IMR-90 (cell line): ENCODE results near the gene WASHC4. TPM values are rescaled to one million over a fixed set of nuclear protein-coding genes. Genes with fewer than 3 reads are reported as not detected.
A peak's percentile ranks its signal among the peaks of the same experiment; 100 is the strongest.

ENCODE experiments used
- ATAC-seq: fragments of 200-7000 bp; cut with Tn5 transposase; 2 replicates; pipeline ENCODE4 v1.9.1; 2020; ENCODE audit warnings: low read depth, mild to moderate bottlenecking, moderate library complexity
- BruUV-seq: library from RNA; stranded (reverse); fragments of 400-500 nt; replicated peaks from 2 replicates; lab custom pipeline; 2021; lab: Mats Ljungman, UMichigan
- CTCF ChIA-PET: fragments of 300-600 bp; formaldehyde crosslinking; extraction: SDS; loops from one replicate; lab custom pipeline; 2021; ENCODE audit warnings: antibody characterized with exemption; lab: Yijun Ruan, JAX
- POLR2A ChIA-PET: fragments of 300-600 bp; sonication (Branson Sonifier 250); formaldehyde crosslinking; loops from one replicate; lab custom pipeline; 2022; ENCODE audit warnings: antibody characterized with exemption; ENCODE audit not compliant: unreplicated experiment; lab: Charles Lee
- DNase-seq: peaks from one replicate; pipeline ENCODE4 v3.0.0; 2013
- H2AFZ ChIP-seq: replicated peaks from 2 replicates; pipeline ENCODE3; 2013; ENCODE audit warnings: low read length, mild to moderate bottlenecking; ENCODE audit not compliant: poor library complexity
- H2AK5ac ChIP-seq: 2 replicates; pipeline ENCODE4 v1.6.1; 2013; ENCODE audit warnings: low read depth, low read length, inconsistent platforms
- H2AK9ac ChIP-seq: replicated peaks from 2 replicates; pipeline ENCODE3; 2013; ENCODE audit warnings: mild to moderate bottlenecking, low read depth, low read length, moderate library complexity; ENCODE audit not compliant: poor library complexity
- H2BK120ac ChIP-seq: 2 replicates; pipeline ENCODE4 v1.6.1; 2013; ENCODE audit warnings: low read depth, low read length, inconsistent platforms
- H2BK15ac ChIP-seq: 3 replicates; pipeline ENCODE4 v1.6.1; 2013; ENCODE audit warnings: low read depth, low read length, inconsistent platforms
- H2BK20ac ChIP-seq: 2 replicates; pipeline ENCODE4 v1.6.1; 2013; ENCODE audit warnings: low read depth, mild to moderate bottlenecking, inconsistent platforms, low read length, moderate library complexity
- H2BK5ac ChIP-seq: 2 replicates; pipeline ENCODE4 v1.6.1; 2013; ENCODE audit warnings: mild to moderate bottlenecking, low read depth, low read length, inconsistent platforms; ENCODE audit not compliant: poor library complexity, severe bottlenecking
- H3K14ac ChIP-seq: replicated peaks from 2 replicates; pipeline ENCODE4 v1.6.1; 2013; ENCODE audit warnings: low read depth, low read length, inconsistent platforms
- H3K18ac ChIP-seq: 2 replicates; pipeline ENCODE4 v1.6.1; 2013; ENCODE audit warnings: low read depth, low read length, control low read depth
- H3K23ac ChIP-seq: 2 replicates; pipeline ENCODE4 v1.6.1; 2013; ENCODE audit warnings: low read depth, low read length, inconsistent platforms
- H3K27ac ChIP-seq: 2 replicates; pipeline ENCODE4 v1.5.1; 2013; ENCODE audit warnings: mild to moderate bottlenecking, control low read depth, low read length; ENCODE audit not compliant: insufficient read depth
- H3K27me3 ChIP-seq: 2 replicates; pipeline ENCODE4 v1.6.1; 2013; ENCODE audit warnings: low read length; ENCODE audit not compliant: control insufficient read depth, insufficient read depth
- H3K36me3 ChIP-seq: 2 replicates; pipeline ENCODE4 v1.6.1; 2013; ENCODE audit warnings: low read length, mixed read lengths; ENCODE audit not compliant: control insufficient read depth, insufficient read depth
- H3K4ac ChIP-seq: 2 replicates; pipeline ENCODE4 v1.6.1; 2013; ENCODE audit warnings: low read depth, low read length, inconsistent platforms
- H3K4me1 ChIP-seq: 2 replicates; pipeline ENCODE4 v1.6.1; 2013; ENCODE audit warnings: low read length, mixed read lengths; ENCODE audit not compliant: control insufficient read depth, insufficient read depth
- H3K4me2 ChIP-seq: 2 replicates; pipeline ENCODE4 v1.6.1; 2013; ENCODE audit warnings: low read depth, mild to moderate bottlenecking, control low read depth, low read length, moderate library complexity
- H3K4me3 ChIP-seq: 2 replicates; pipeline ENCODE4 v1.5.1; 2013; ENCODE audit warnings: low read depth, mild to moderate bottlenecking, control low read depth, low read length, moderate library complexity; ENCODE audit not compliant: insufficient read depth
- H3K56ac ChIP-seq: 2 replicates; pipeline ENCODE4 v1.6.1; 2013; ENCODE audit warnings: low read length, inconsistent platforms; ENCODE audit not compliant: insufficient read depth; ENCODE audit errors: extremely low read depth
- H3K79me1 ChIP-seq, 2 experiments: 2 replicates each; pipeline ENCODE4 v1.6.1; 2013; ENCODE audit warnings: low read length in 2 of 2, inconsistent platforms in 1 of 2, low read depth in 1 of 2
- H3K9ac ChIP-seq: 2 replicates; pipeline ENCODE4 v1.6.1; 2013; ENCODE audit warnings: low read depth, low read length, control low read depth
- H3K9me1 ChIP-seq: 2 replicates; pipeline ENCODE4 v1.6.1; 2013; ENCODE audit warnings: low read length, inconsistent platforms; ENCODE audit not compliant: insufficient read depth
- H3K9me3 ChIP-seq: 2 replicates; pipeline ENCODE4 v1.6.1; 2013; ENCODE audit warnings: low read length; ENCODE audit not compliant: control insufficient read depth, insufficient read depth
- H4K20me1 ChIP-seq: 2 replicates; pipeline ENCODE4 v1.6.1; 2013; ENCODE audit warnings: low read length, inconsistent platforms; ENCODE audit not compliant: insufficient read depth
- H4K5ac ChIP-seq: 2 replicates; pipeline ENCODE4 v1.6.1; 2013; ENCODE audit warnings: mild to moderate bottlenecking, low read depth, low read length, control low read depth
- H4K8ac ChIP-seq, 2 experiments: 2 replicates each; pipeline ENCODE4 v1.6.1; 2013; ENCODE audit warnings: low read depth in 2 of 2, low read length in 2 of 2, control low read depth in 1 of 2, inconsistent platforms in 1 of 2
- H4K91ac ChIP-seq: 2 replicates; pipeline ENCODE4 v1.6.1; 2013; ENCODE audit warnings: low read depth, low read length, inconsistent platforms; ENCODE audit not compliant: insufficient read depth
- BHLHE40 ChIP-seq: fragments of 150-350 bp; IDR thresholded peaks from 2 replicates; pipeline ENCODE4 v1.6.1; 2016; ENCODE audit warnings: mild to moderate bottlenecking, low read depth, low read length
- FOS ChIP-seq: fragments of 150-350 bp; IDR thresholded peaks from 2 replicates; pipeline ENCODE4 v1.6.1; 2016; ENCODE audit warnings: low read depth, low read length
- RFX5 ChIP-seq: IDR thresholded peaks from 2 replicates; pipeline ENCODE4 v1.8.0; 2012; ENCODE audit warnings: low read depth, mild to moderate bottlenecking, low read length, moderate library complexity
- WGBS, 2 experiments: methylation state at CpG; one replicate each; pipeline versions ENCODE4 v1.1.5 to v1.1.7; 2013; ENCODE audit warnings: missing lambda C conversion rate in 2 of 2; ENCODE audit not compliant: insufficient read length in 1 of 2; ENCODE audit errors: extremely low coverage in 2 of 2; 5-methylcytosine and 5-hydroxymethylcytosine counted together
- dilution Hi-C: fragments of 300-500 bp; cut with HindIII; formaldehyde crosslinking; loops from one replicate; pipeline ENCODE4 v1.14.3; 2018; ENCODE audit warnings: low sequenced_read_pairs; ENCODE audit not compliant: unreplicated experiment
- in situ Hi-C: fragments of 300-500 bp; cut with MboI; formaldehyde crosslinking; loops from 3 replicates; pipeline ENCODE4 v1.14.3; 2019; ENCODE audit warnings: low sequenced_read_pairs, inconsistent platforms, mixed read lengths
- intact Hi-C: fragments of 100-400 bp; cut with micrococcal nuclease; formaldehyde crosslinking; loops from 2 replicates; pipeline ENCODE4 v1.10.0; 2022
- polyA plus RNA-seq, 3 experiments: library from polyadenylated mRNA; depleted of rRNA; stranded (reverse); fragments of >200 nt; gene quantifications; 2 replicates each; pipeline ENCODE4 v1.2.3, GENCODE V29; 2012; ENCODE audit warnings: low replicate concordance in 1 of 3
- total RNA-seq: library from RNA; depleted of rRNA; stranded (reverse); fragments of >200 nt; gene quantifications from 2 replicates; pipeline ENCODE4 v1.2.3, GENCODE V29; 2012

The WASHC4 gene
- total and polyA plus RNA-seq, 2 of the 4 experiments (the other 2 are of a cell fraction), result 16.4 to 47.0 TPM

DNA sequence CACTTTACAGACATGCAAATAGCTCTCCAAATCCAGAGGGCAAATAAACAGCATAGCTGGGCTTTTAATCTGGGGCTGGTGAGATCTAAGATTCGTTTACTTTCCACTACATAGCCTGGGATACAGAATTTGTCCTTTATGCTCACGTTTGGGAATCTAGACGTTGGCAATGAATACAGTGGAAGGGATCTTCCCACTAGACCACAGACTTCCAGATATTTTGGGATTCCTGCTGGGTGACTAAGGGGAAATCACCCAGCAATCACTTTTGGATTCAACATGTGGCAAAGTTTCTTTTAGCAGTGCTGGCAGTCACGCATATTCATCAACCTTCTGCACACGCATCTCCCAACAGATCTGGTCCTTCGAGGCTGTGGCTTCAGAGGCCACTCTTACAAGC is 104.9 kb downstream of the WASHC4 start:
- Histone ChIP-seq H3K9me3 (no peaks in the 10 kb centered on the region), H3K18ac (no peak overlapping the region), H3K27ac (no peak overlapping the region), H3K36me3 (peaks cover 38% of the 10 kb centered on the region), H3K4ac (no peak overlapping the region), H3K79me1 (peaks cover 32 to 51% of the 10 kb centered on the region in 2 experiments), H3K23ac (no peak overlapping the region), H4K8ac (no peak overlapping the region), H3K4me2 (no peak overlapping the region), H3K4me3 (no peak overlapping the region), H4K5ac (no peak overlapping the region), H2BK15ac (no peak overlapping the region), H2BK5ac (no peak overlapping the region), H3K14ac (no peak overlapping the region; the same call in 1 of the 2 replicates), H2BK120ac (no peak overlapping the region), H3K9ac (no peak overlapping the region), H2AK9ac (no peak overlapping the region), H3K56ac (no peak overlapping the region), H4K20me1 (no peaks in the 10 kb centered on the region), H3K9me1 (peaks cover 20% of the 10 kb centered on the region), H3K27me3 (no peaks in the 10 kb centered on the region), H4K91ac (no peak overlapping the region), H2AK5ac (peak overlapping the region; percentile 0; the same call in 1 of the 2 replicates), H2AFZ (no peak overlapping the region), H2BK20ac (no peak overlapping the region), H3K4me1 (peaks cover 9% of the 10 kb centered on the region)
- intact Hi-C loops (no loop called here), dilution Hi-C loops (no loop called here), in situ Hi-C loops (loop anchor here (25.0 kb wide), 1 partner anchor 175 kb away; no protein-coding TSS in a partner anchor)
- ChIA-PET POLR2A (no interaction called here), CTCF (interaction anchor here (1.6 kb wide), 1 partner anchor 23 kb away, joined by 3 read pairs; no protein-coding TSS in a partner anchor)
- 100% methylated on average over 3 of the region's 6 CpGs; no CpG with 5 or more reads in 1 of the 2 experiments for WGBS, 2 experiments
- peak; percentile 83 for DNase-seq
- BruUV-seq, result no TSS peak
- peak; percentile 70 for TF ChIP-seq BHLHE40
- no peak for TF ChIP-seq FOS
- no peak for TF ChIP-seq RFX5
- ATAC-seq, result peak; percentile 39; the same call in 1 of the 2 replicates
